Hematopoietic multipotent progenitor cell treated with erythropoietin and hydrocortisone succinate and interleukin-3 and kit ligand, for 6 days (in vitro differentiated cells): ENCODE measurements around the gene TRMT61A.
A peak's percentile ranks its signal among the peaks of the same experiment; 100 is the strongest.

Experiments
- DNase-seq: peaks from one replicate; pipeline ENCODE4 v3.0.0-alpha.2; 2015

The TRMT61A gene

DNA sequence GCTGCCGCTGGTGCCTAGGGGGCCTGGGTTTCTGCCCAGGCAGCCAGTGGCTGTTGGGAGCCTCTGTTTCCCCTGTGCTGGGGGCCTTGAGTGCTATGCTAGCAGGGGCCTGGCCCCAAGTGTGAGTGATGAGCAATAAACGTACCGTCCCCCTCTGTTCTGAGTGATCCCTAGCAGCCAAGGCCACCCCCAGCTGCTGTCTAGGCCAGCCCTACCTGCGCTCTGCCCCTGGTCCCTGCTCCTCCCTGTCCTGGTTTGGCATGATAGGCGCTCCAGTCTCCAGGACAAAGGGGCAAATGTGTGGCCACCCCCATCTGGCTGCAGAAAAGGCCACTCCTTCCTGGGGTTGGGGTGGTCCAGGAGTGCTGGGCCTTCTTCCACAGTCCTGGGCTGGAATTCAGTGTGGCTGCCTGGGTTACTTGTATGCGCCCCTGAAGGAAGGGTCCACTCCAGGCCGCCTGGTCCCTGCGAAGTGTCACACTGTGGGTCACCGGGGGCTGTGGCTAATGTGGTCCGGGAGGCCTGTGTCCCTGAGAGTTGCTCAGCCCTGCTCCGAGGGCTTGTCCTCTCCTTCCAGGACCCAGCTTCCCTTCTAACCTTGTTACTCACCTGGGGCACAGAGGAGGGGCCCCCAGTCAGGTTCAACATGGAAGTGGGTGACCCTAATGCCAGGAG is 7.0 kb downstream of the TRMT61A start:
- DNase-seq: no peak

DNA sequence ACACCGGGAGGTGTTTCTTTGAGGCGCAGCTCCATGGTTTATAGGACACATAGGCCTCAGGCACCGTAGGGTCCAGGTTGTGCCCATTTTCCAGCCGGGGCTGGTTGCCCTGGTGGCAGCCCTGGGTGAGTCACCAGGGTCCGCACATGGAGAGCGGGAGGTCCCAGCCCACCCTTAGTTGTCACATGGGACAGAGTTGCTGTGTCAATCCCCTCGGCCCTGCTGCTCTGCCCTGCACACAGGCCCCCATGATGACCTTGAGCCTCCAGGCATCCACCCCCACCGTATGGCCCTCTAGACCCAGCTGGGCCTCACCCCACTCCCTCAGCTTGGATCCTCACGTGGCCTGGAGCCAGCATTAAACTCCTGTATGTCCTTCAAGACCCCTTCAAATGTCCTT is 7.7 kb downstream of the TRMT61A start:
- no peak for DNase-seq

DNA sequence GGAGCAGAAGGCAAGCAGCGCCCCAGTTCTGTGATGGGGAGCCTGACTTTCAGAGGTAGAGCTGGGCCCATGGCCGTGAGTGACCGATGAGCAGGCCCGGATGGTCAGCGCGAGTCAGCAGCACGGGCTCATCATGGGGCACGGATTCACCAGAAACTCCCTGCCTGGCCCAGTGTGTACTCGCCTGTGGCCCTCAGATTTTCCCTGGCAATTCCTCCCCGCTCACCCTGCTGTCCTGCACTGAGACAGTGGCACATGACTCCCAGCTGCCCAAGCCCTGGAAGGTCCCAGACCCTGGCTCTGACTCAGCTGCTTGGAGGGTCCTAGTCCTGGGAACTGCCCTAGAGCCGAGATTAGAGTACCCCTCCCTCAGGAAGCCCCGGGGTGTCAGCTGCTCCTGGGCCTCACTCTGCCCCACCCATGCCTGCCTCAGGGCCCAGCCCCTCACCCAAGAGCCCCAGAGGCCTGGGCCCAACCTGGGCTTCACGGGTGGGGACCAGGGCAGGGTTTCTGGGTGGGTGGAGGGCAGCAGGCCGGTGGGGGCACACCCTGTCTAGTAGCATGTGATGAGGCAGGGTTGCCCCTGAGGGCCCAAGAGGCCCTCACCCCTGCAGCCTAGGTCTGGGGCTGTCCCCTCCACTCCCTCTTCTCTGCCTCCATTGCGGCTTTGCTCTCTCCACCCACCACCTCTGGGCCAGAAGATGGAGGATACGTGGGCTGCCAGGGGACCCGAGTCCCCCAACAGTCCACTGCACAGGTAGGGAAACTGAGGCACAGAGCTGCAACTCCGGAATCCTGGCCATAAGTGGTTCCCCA is 8.4 kb downstream of the TRMT61A start:
- DNase-seq: no peak

- DNase-seq: no peak
Measured at GRCh38 chr14:103538291-103539055, 9.5 kb downstream of the TRMT61A start.

DNA sequence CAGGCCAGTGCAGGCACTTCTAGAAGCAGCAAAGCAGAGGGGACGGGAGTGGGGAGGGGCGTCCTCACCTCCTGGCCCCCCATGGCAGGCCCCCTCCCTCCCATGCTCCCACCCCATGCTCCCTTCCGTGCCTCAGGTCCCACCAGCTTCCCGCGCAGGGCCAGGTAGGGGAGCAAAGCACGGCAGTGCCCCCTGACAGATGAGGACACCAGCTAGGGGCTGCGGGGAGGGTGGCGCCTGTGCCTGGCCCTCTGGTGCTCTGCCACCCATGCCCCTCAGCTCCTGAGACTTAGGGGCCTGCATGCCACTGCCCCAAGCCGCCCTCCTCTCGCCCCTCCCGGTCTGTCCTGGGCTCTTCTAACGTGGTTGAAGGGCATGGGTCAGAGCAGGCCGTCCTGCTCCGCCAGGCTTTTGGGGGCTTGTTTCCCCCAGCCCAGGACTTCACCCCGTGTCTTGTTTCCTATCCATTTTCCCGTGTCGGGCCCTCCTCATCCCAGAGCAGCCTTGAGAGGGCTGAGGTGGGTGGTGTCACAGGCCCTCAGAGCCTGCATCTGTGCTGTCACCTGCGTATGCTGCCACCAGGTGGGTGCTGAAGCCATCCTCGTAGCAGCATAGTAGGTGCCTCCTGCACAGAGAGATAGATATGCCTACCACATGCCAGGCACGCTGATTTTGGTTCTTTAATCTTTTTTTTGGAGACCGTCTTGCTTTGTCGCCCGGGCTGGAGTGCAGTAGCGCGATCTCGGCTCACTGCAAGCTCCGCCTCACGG is 10.2 kb downstream of the TRMT61A start:
- DNase-seq: no peak

DNA sequence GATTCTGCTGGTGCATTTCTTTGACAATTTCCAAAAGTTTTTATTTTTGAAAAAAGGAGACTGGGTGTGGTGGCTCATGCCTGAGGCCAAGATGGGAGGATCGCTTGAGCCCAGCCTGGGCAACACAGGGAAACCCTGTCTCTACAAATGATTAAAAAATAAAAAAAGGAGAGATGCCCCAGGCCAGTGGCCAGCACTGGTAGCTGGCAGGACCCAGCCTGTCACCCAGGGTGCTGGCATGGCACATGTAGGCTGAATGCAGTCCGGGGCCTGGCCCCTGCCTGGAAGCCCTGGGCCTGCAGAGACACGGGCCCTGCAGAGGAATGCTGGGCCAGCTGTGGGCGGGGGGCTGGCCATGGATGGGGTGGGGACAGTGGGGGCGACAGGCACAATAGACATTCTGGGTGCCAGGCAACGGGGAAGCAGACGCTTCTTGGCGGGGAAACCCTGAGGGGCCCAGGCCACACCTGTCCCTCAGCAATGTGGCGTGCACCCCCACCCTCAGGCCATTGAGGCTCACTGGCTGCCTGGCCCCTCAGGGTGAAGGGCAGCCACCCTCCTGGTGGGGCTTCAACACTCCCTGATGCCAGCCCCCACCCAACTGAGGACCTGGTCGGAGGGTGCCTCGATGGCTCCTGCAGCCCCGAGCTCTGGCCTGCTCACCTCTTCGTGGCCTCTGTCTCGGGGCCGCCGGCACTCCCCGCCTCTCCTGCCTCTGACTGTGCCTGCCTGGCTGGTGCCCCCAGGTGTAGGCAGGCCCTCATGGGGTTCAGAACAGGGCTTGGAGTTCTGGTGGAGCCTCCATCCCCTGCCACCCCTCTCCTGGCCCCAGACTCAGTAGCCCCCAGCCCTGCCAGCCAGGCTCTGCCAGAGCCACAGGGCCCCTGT is 12.1 kb downstream of the TRMT61A start:
- DNase-seq: no peak

DNA sequence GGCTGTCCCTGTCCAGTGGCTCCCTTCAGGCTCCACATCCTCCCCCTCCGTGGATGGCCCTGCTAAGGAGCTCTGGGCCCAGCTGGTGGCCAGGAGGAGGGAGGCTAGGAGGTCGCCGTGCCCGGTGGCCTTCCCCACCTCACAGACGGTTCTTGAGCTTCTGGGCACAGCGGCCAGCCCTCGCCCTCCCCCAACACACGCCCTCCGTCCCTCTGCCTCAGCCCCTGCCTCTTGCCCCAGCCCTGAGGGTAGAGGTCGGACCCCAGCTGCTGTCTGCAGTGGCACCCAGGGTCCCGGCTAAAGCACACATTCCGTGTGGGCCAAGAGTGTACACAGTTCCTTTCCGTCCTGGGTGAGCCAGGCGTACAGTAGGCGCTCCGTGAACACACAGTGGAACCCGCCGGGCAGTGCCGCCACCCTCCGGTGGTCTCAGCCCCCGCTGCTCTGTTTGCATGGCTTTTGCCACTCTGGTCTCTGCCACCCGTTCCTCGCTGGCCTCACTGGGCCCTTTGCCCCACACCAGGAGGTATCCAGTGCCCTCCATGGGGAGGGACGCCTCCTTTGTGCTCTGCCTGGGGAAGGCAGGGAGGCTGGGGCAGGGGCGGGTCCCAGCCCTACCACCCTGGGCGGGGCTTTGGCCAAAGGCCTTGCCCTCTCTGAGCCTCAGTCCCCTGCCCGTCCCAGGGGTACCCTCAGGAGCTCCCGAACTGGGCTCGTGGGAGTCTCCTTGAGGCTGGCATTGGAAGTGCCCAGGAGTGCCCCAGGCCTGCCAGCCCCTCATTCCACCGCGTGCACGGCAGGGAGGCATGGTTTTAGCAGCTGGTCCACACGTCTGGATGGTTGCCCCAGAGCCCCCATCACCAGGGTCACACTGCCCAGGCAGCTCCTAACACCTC is 13.0 kb downstream of the TRMT61A start:
- DNase-seq: no peak

GRCh38 chr14:103542605-103543088 is 13.7 kb downstream of the TRMT61A start:
- DNase-seq: no peak

DNA sequence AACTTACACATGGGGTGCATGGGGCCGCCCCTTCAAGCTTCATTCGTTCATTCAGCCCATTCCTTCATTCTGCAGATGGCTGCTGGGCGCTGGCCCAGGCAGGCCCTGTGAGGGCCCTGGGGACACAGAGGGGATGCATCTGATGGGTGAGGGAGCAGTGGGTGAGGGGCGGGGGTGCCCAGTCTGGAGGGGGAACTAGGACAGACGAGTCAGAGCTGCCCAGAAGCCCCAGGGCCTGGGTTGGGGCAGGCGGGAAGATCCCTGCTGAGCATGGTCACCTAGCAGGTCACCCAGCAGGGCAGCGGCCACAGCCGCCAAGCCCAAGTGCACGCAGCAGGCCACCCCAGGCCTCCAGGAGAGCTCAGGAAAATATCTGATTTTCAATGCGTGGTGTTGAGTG is 14.1 kb downstream of the TRMT61A start:
- no peak for DNase-seq

- DNase-seq: no peak
Measured at GRCh38 chr14:103543721-103544387, 14.9 kb downstream of the TRMT61A start.

DNA sequence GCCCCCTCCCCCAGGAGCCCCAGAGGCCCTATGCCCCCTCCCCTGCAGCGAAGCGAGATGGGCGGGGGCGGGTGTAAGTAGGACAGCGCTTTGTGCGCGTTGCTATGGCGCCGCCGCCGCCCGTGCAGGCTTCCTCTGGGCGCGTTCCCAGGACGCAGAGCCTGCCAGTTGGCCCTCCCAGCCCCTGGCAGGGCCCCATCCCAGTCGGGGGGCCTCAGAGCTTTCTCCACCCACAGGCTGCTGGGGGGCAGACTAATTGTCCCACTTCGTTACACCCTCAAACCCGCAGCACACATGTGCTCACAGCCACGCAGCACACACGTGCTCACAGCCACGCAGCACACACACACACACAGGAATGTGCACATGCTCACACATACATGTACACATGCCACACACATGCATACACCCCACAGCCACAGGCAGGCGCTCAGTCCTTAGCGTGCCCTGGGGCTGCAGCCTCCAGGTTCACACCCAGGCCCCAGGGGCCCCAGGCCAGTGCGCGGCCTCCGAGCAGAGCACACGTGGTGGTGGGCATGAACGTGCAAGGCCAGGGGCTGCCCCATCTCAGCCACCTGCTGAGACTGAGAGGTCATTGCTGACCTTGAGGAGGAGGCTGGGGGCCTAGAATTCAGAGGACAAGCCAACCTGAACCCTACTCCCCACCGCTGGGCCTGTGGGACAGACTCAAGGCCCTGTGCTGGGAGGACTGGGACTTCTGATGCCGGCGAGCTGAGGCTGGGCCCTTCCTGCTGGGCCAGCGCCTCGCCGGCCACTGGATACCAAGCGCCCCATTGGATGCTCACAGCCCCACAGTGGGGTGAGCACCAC is 15.6 kb downstream of the TRMT61A start:
- DNase-seq: no peak

DNA sequence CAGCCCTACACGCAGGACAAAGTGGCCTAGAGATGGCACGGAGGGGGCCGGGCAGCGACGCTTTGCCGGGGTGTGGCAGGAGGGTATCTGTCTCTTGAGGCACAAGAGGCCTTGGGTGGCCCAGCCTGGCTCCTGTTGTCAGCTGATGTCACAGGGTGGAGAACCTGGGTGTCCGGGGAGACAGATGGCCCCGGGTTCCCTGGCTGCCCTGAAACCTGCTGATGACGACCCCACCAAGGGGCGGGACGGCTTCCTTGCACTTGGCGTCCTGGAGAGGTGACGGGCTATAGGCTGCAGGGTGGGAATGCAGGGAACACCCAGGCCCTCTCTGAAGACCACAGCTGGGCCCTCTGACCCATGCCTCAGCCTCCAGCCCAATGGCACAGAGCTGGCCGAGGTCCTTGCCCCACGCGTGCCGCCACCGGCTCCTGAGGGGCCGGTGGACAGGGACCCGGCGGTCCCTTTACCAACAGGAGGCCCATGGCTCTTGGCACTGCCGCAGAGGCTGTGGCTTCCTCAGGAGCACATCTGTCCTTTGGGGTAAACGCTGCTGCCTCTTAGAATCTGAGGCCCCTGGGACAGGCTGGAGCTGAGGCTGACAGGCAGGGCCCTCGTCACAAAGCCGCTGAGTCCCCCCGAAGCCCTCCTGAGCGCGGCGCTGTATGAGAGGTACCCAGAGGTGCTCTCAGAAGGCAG is 16.4 kb downstream of the TRMT61A start:
- DNase-seq: no peak

DNA sequence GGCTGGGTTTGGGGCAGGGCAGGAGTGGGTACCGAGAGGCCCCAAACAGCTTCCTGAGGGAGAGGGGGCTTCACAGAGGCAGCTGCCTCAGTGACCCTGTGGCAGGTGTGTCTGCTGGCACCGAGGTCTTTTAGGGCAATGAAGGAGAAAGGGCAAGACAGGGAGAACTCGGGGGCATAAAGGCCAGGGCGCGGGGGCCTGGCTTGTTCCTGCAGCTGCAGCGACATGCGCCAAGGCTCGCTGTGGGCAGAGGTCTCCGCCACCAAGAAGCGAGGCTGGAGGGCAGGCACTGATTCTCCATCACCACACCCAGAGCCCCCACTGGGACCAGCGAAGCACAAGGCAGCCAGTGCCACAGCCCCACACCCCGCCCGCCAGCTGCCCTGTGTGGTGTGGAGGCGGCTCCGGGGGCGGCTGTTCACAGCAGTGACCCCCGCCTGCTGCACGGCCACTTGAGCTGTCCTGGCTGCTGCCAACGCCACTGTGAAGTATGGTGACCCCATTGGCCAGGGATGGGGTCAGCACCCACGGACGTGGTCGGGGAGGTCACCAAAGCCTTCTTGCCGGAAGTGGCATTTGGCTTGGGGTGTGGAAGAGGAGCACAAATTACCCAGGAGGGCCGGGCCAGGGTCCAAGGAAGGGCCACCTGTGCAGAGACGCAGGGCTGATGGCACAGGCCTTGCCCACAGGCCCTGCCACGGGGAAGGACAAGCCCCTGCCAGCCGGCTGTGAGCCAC is 17.1 kb downstream of the TRMT61A start:
- DNase-seq: no peak

GRCh38 chr14:103546652-103547454 is 17.9 kb downstream of the TRMT61A start:
- DNase-seq: peak; percentile 77

GRCh38 chr14:103547455-103547940 is 18.5 kb downstream of the TRMT61A start:
- no peak for DNase-seq

- DNase-seq: no peak
Measured at GRCh38 chr14:103547941-103548462, 19.0 kb downstream of the TRMT61A start.
